ENCODE measurements around the gene PLSCR1.
"Not testable (repeated sequence)": the region's sequence is repeated elsewhere in the genome, so short reads cannot be mapped to it uniquely, and the experiment has no call there.

Gene PLSCR1

DNA sequence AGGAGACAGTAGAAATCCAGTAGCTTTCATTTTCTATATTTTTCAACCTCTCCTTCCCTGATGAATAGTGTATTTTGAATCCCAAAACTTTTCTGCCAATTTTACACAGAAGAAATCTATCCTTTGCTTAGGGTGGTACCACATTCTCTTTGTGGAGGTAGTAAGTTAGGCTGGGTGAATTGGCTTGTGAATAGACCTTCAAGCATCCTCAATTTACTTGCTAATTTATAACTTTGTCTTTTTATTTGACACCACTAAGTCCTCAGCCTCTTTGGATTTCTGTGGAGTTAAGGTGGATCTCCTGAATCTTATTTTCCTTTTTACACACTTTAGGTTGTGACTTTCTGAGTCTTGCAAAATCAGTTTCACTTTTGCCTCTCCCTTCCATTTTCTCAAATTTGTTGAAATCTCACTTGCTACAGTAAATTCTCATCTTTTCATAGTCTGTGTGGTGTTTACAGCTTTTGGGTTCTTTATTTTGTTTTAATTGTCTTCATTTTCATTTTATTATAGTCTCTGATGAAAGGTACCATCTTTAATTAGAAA lies 5.7 kb upstream of the PLSCR1 start:
- no peak for DNase-seq (ENCODE audit: low spot score)

GRCh38 chr3:146547235-146547835 lies 2.9 kb upstream of the PLSCR1 start:
- DNase-seq (ENCODE audit: low spot score): no peak

DNA sequence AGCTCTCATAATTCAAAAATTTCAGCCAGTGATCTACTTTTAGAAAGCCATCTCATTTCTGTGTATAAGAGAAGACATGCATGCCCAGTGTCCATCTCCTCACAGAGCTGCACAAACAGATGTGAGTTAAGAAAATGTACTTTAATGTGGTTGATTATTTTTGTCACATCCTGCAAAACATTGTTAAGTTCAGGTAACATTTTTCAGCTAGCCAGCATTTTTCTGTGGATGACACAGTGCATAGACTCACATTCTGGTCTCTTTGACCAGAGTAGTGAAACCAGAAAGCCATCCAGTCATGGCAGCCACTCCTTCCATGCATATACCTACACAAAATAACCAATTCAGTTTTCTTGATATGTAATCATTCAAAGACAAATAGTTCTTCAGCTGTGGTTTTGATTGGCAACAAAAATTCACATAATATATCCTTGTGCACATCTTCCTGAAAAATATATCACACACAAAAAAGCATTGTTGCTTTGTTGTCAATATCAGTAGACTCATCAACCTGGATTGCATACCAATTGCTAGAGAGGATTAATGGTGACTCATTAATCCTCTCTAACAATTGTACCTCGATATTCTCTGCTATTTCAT lies 2.1 kb upstream of the PLSCR1 start:
- DNase-seq (ENCODE audit: low spot score): no peak

GRCh38 chr3:146544929-146545528 lies 622 bp upstream of the PLSCR1 start:
- no peak for DNase-seq (ENCODE audit: low spot score)

GRCh38 chr3:146543461-146544001 lies 876 bp downstream of the PLSCR1 start:
- DNase-seq (ENCODE audit: low spot score): peak; percentile 4

GRCh38 chr3:146542978-146543377 lies 1.4 kb downstream of the PLSCR1 start:
- no peak for DNase-seq (ENCODE audit: low spot score)

GRCh38 chr3:146542179-146542578 lies 2.2 kb downstream of the PLSCR1 start:
- DNase-seq (ENCODE audit: low spot score): no peak

DNA sequence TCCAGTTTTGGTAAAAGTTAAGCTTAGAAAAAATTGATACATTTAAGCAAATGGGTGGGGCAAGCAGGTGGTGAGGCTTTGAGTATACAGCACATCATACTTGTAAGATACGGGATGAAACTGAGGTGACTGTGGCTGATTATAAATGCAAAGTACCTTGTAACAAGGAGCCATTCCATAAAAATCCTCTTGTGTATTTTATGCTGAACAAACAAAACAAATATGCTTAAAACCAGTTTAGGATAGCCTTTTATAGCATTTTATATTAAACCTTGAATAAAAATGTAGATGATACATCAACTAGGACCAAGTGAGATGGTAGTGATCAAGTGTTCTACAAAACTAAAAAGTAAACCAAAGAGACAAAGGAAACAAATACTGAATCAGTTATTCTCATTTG lies 3.4 kb downstream of the PLSCR1 start:
- no peak for DNase-seq (ENCODE audit: low spot score)

DNA sequence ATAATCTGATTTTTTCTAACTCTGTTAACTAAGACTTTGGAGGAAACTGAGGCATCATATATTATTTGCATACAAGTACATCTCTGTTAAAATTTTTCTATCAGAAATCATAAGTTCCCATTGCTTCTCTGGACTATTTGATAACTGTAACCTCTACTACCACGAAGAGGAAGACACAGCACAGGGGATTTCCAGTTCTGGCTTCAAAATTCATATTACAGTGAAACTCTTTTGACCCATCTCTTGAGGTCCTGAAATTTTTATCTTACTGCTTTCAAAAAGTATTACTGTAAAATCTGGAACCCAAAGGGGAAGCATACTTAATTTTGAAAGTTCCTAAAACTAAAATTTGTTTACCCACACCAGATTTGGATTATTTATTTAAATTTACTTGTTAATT lies 4.2 kb downstream of the PLSCR1 start:
- DNase-seq (ENCODE audit: low spot score): no peak

DNA sequence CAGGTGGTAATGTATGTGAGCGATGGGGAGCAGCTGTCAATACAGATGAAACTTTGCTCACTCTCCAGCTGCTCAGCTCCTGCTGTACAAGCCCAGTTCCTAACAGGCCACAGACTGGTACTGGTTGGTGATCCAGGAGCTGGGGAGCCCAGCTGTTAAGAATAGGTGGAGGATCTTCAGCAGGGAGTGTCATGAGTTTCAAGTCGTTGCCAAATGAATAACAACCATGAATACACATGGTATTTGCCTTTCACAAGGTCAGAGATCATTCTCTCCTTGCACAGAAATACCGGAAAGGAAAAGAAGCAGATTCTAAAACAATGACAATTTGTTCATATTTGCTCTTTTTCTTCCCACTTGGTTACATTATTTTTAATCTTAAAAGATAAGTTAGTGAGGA lies 5.1 kb downstream of the PLSCR1 start:
- no peak for DNase-seq (ENCODE audit: low spot score)

DNA sequence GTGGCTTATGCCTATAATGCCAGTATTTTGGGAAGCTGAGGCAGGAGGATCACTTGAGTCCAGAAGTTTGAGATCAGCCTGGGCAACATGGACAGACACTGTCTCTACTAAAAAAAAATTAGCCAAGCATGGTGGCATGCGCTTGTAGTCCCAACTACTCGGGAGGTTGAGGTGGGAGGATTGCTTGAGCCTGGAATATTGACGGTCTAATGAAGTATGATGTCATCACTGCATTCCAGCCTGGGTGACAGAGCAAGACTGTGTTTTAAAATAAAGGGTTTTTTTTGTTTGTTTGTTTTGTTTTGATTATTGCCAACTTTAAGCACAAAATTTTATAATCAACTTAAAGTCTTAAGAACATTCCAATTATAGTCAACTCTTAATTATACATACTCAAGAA lies 6.8 kb downstream of the PLSCR1 start:
- DNase-seq (ENCODE audit: low spot score): no peak

DNA sequence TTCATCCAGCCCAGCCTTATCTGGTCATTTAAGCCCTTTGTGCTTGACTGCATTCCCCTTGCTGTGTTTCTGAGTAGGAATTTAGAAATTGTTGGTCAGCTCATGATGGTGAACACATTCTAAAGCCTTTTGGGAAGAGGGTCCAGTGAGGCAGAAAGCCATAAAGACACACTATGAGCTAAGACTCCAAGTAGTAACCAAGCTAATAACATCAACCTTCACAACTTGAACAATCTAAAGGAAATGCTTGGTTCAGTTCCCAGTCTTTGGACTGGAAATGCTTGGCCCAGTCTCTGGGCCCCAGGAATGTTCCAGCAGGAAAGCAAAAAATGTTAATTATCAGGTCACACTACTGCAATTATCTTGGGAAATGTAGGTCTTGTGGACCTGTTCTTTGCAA lies 7.7 kb downstream of the PLSCR1 start:
- DNase-seq (ENCODE audit: low spot score): no peak

DNA sequence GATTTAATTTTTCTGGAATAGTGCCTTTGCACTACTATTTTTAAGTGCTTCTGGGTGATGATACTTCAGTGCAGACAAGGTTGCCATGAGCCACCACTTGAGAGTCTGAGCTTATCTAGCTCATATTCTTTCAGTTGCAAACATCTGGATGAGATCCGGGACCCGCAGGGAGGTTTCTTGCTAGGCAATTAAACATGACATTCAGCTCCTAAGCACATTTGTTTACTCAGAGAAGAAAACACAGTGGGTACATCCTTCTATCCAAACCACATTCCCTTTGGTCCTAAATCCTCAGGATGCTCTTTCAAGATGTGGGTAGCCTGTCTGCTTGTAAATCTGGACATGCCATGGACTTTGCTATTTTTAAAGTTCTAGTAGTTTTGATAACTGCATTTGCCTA lies 12.0 kb downstream of the PLSCR1 start:
- DNase-seq (ENCODE audit: low spot score): no peak

DNA sequence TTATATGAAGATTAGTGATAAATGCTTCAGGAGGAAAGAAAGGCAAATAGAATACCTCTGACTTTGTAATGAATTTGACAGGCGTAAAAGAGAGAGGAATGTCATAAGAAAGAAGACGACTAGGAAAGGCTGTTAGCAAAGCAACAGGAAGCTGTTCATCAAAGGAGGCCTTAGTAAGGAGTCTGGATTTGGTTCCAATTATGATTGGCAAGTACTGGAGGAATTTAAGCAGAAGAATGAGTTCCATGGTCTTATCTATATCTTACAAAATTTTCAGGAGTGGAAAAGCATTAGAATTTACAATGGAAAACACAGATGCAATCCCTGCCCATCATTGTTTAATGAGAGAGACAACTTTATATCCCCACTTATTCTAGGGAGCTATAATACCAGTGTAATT lies 13.8 kb downstream of the PLSCR1 start:
- DNase-seq (ENCODE audit: low spot score): no peak

DNA sequence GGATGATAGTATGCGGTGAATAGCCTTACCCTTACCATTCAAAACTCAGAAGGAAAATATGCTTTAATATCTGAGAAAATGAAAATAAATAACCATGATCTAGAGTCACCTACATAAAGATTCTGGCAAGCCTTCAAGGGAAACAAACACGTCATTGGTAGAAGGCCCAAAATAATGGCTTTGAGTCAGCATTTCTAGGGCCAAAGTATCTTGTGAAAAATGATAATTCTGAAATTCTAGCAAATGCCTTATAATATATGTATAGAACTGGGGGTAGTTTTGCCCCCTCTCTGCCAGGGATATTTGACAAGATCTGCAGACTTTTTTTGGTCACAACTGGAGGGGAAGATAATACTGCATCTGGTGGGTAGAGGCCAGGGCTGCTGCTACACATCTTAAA lies 15.4 kb downstream of the PLSCR1 start:
- no peak for DNase-seq (ENCODE audit: low spot score)

DNA sequence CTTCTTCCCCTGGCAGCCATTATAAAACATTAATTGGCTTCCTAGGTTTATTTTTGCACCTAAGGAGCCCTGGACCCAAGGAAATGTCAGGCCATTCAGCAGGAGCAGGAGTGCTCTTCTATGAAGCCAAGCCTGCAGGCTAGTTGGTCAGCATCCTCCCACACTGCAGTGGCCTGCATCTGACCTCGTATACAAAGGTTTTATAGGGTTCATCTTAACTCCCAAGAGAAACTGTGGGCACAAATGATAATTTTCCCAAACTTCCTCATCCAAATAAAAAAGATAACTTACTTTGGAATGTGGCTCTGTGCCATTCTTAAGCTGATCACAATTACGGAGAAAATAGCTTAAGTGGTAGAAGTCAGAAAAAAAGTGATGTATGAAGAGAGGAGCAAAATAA lies 19.4 kb downstream of the PLSCR1 start:
- no peak for DNase-seq (ENCODE audit: low spot score)

DNA sequence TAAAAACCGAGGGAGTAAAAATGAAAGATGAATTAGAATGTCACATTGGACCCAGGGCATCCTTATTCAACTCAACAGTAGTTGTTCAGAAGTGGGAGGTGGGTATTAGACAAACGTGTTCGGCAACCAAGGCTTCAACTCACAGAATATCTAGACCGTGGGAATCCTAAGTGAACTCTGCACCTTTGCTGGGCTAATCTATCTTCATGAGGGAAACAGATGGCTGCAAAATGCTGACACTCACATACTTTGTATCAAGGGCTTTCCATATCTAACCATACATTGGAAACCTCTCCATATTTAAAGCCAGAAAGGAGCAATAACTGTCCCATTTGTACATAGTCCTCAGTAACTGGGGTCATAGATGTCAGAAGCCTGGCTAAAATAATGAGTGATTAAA lies 20.9 kb downstream of the PLSCR1 start:
- DNase-seq (ENCODE audit: low spot score): no peak

DNA sequence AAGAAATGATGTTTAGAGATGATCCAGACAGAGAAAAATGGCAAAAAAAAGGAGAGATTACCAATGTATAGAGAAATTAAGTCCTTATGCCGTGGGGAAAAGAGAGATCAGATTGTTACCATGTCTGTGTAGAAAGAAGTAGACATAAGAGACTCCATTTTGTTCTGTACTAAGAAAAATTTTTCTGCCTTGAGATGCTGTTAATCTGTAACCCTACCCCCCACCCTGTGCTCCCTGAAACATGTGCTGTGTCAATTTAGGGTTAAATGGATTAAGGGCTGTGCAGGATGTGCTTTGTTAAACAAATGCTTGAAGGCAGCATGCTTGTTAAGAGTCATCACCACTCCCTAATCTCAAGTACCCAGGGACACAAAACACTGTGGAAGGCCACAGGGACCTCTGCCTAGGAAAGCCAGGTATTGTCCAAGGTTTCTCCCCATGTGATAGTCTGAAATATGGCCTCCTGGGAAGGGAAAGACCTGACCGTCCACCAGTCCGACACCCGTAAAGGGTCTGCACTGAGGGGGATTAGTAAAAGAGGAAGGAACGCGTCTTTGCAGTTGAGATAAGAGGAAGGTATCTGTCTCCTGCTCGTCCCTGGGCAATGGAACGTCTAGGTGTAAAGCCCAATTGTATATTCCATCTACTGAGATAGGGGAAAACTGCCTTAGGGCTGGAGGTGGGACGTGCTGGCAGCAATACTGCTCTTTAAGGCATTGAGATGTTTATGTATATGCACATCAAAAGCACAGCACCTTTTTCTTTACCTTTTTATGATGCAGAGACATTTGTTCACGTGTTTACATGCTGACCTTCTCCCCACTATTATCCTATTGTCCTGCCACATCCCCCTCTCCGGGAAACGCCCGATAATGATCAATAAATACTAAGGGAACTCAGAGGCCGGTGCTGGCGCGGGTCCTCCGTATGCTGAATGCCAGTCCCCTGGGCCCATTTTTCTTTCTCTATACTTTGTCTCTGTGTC lies 21.9 kb downstream of the PLSCR1 start:
- not testable (repeated sequence) for DNase-seq (ENCODE audit: low spot score)

GRCh38 chr3:146521394-146521793 lies 23.0 kb downstream of the PLSCR1 start:
- DNase-seq (ENCODE audit: low spot score): no peak

GRCh38 chr3:146519810-146520209 lies 24.6 kb downstream of the PLSCR1 start:
- no peak for DNase-seq (ENCODE audit: low spot score)

GRCh38 chr3:146517684-146518435 lies 26.5 kb downstream of the PLSCR1 start:
- no peak for DNase-seq (ENCODE audit: low spot score)
